Panc1 (cell line): ENCODE results near the gene REC114. TPM values are rescaled to one million over a fixed set of nuclear protein-coding genes. Genes with fewer than 3 reads are reported as not detected.

Experiments used
- ATAC-seq: fragments of 200-7000 bp; cut with Tn5 transposase; 2 replicates; pipeline ENCODE4 v1.9.1; 2020; ENCODE audit warnings: mild to moderate bottlenecking, moderate library complexity
- BruUV-seq: library from RNA; stranded (reverse); fragments of 400-500 nt; replicated peaks from 2 replicates; lab custom pipeline; 2021; lab: Mats Ljungman, UMichigan
- CTCF ChIA-PET: fragments of 300-600 bp; sonication (Branson Sonifier 250); formaldehyde crosslinking; loops from one replicate; lab custom pipeline; 2022; ENCODE audit warnings: antibody characterized with exemption; lab: Charles Lee
- POLR2A ChIA-PET: fragments of 300-600 bp; sonication (Branson Sonifier 250); formaldehyde crosslinking; loops from one replicate; lab custom pipeline; 2022; ENCODE audit warnings: antibody characterized with exemption; lab: Charles Lee
- DNase-seq: peaks from one replicate; pipeline ENCODE4 v3.0.0-alpha.2; 2010; ENCODE audit warnings: low read depth, low spot score
- H3K27ac ChIP-seq: 2 replicates; pipeline ENCODE4 v1.5.1; 2011; ENCODE audit warnings: mild to moderate bottlenecking, low read length, inconsistent platforms
- H3K27me3 ChIP-seq: fragments of 200-500 bp; sonication (Bioruptor generic); 2 replicates; pipeline ENCODE4 v1.6.0; 2014; ENCODE audit warnings: low read length, inconsistent platforms; ENCODE audit not compliant: control insufficient read depth, insufficient read depth
- H3K36me3 ChIP-seq: fragments of 200-500 bp; sonication (Bioruptor generic); 2 replicates; pipeline ENCODE4 v1.5.1; 2014; ENCODE audit warnings: inconsistent platforms, mild to moderate bottlenecking, low read length, moderate library complexity; ENCODE audit not compliant: control insufficient read depth, insufficient read depth
- H3K4me1 ChIP-seq: 2 replicates; pipeline ENCODE4 v1.5.1; 2011; ENCODE audit warnings: inconsistent platforms, mild to moderate bottlenecking, low read length, moderate library complexity; ENCODE audit not compliant: control insufficient read depth, insufficient read depth
- H3K4me3 ChIP-seq, 2 experiments: 2 replicates each; pipeline ENCODE4 v1.5.1; 2011 to 2012; ENCODE audit warnings: low read depth in 2 of 2, low read length in 2 of 2, mild to moderate bottlenecking in 2 of 2, inconsistent platforms in 1 of 2, moderate library complexity in 1 of 2
- H3K9me3 ChIP-seq: fragments of 200-500 bp; sonication (Bioruptor generic); 2 replicates; pipeline ENCODE4 v1.5.1; 2014; ENCODE audit warnings: low read depth, mild to moderate bottlenecking, inconsistent platforms, low read length, moderate library complexity; ENCODE audit not compliant: control insufficient read depth, insufficient read depth
- POLR2AphosphoS5 ChIP-seq: IDR thresholded peaks from 2 replicates; pipeline ENCODE4 v1.6.1; 2012; ENCODE audit warnings: mild to moderate bottlenecking, low read depth, low read length, moderate library complexity
- SIN3A ChIP-seq: IDR thresholded peaks from 2 replicates; pipeline ENCODE4 v1.6.1; 2012; ENCODE audit warnings: low read depth, mild to moderate bottlenecking, low read length, moderate library complexity, borderline replicate concordance; ENCODE audit not compliant: insufficient read depth
- TCF7L2 ChIP-seq: IDR thresholded peaks from 2 replicates; pipeline ENCODE4 v1.6.1; 2011; ENCODE audit warnings: mild to moderate bottlenecking, low read depth, low read length, inconsistent platforms
- in situ Hi-C: cut with HindIII; loops from 2 replicates; pipeline ENCODE4 v1.10.0; 2016; ENCODE audit warnings: low sequenced_read_pairs, low pct_unique_long_range_greater_than_20kb
- intact Hi-C: fragments of 100-400 bp; cut with micrococcal nuclease; formaldehyde crosslinking; loops from one replicate; pipeline ENCODE4 v1.10.0; 2022; ENCODE audit not compliant: unreplicated experiment
- total RNA-seq: library from RNA; stranded (reverse); gene quantifications from one replicate; pipeline ENCODE4 v1.2.1, GENCODE V29; 2021; ENCODE audit not compliant: unreplicated experiment
- TF ChIP-seq, protein P1 (sequence below): fragments of 450-650 bp; IDR thresholded peaks from 2 replicates; pipeline ENCODE4 v1.5.1; 2017; ENCODE audit warnings: mild to moderate bottlenecking
- TF ChIP-seq, protein P2 (sequence below), 2 experiments: IDR thresholded peaks; 2 replicates each; pipeline ENCODE4 v1.6.1; 2011 to 2012; ENCODE audit warnings: low read depth in 2 of 2, control low read depth in 1 of 2, low read length in 1 of 2, mild to moderate bottlenecking in 1 of 2, moderate library complexity in 1 of 2; ENCODE audit not compliant: insufficient read depth in 1 of 2

Gene REC114
- total RNA-seq, 1 experiment from 2014 or later, result not detected

DNA sequence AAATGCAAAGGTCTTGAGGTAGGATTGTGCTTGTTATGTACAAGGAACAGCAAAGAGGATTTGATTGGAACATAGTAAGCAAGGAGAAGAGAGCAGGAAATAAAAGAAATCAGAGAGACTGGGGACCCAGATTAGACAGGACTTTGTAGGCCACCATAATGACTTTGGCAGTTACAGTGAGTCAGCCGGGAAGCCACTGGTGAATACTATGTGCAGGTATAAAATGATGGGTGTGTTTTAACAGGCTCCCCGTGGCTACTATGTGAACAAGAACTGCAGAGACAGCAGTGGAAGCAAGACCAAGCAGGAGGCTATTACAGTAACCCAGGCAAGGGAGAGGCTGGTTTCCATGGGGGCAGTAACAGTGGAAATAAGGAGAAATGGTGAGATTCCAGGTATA, 135.1 kb downstream of the REC114 start:
- no peaks in the 10 kb centered on the region for H3K4me1 ChIP-seq
- no TSS peak for BruUV-seq
- ATAC-seq (no peak), DNase-seq (no peak)
- POLR2A ChIA-PET, result no interaction called here
- TF ChIP-seq, protein P1, sequence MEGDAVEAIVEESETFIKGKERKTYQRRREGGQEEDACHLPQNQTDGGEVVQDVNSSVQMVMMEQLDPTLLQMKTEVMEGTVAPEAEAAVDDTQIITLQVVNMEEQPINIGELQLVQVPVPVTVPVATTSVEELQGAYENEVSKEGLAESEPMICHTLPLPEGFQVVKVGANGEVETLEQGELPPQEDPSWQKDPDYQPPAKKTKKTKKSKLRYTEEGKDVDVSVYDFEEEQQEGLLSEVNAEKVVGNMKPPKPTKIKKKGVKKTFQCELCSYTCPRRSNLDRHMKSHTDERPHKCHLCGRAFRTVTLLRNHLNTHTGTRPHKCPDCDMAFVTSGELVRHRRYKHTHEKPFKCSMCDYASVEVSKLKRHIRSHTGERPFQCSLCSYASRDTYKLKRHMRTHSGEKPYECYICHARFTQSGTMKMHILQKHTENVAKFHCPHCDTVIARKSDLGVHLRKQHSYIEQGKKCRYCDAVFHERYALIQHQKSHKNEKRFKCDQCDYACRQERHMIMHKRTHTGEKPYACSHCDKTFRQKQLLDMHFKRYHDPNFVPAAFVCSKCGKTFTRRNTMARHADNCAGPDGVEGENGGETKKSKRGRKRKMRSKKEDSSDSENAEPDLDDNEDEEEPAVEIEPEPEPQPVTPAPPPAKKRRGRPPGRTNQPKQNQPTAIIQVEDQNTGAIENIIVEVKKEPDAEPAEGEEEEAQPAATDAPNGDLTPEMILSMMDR, result no peak
- TF ChIP-seq POLR2AphosphoS5, result no peak
- TF ChIP-seq, protein P2, sequence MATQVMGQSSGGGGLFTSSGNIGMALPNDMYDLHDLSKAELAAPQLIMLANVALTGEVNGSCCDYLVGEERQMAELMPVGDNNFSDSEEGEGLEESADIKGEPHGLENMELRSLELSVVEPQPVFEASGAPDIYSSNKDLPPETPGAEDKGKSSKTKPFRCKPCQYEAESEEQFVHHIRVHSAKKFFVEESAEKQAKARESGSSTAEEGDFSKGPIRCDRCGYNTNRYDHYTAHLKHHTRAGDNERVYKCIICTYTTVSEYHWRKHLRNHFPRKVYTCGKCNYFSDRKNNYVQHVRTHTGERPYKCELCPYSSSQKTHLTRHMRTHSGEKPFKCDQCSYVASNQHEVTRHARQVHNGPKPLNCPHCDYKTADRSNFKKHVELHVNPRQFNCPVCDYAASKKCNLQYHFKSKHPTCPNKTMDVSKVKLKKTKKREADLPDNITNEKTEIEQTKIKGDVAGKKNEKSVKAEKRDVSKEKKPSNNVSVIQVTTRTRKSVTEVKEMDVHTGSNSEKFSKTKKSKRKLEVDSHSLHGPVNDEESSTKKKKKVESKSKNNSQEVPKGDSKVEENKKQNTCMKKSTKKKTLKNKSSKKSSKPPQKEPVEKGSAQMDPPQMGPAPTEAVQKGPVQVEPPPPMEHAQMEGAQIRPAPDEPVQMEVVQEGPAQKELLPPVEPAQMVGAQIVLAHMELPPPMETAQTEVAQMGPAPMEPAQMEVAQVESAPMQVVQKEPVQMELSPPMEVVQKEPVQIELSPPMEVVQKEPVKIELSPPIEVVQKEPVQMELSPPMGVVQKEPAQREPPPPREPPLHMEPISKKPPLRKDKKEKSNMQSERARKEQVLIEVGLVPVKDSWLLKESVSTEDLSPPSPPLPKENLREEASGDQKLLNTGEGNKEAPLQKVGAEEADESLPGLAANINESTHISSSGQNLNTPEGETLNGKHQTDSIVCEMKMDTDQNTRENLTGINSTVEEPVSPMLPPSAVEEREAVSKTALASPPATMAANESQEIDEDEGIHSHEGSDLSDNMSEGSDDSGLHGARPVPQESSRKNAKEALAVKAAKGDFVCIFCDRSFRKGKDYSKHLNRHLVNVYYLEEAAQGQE (IDR thresholded peaks at IDR 0.05; ENCODE audit: insufficient read depth in 1 of 2, low read depth in 2 of 2, low read length in 1 of 2), result no peak
- TF ChIP-seq TCF7L2, result no peak
- no peak for TF ChIP-seq SIN3A
- H3K27me3 ChIP-seq, result no peaks in the 10 kb centered on the region
- CTCF ChIA-PET, result no interaction called here
- H3K27ac ChIP-seq, result no peak overlapping the region
- H3K9me3 ChIP-seq, result no peaks in the 10 kb centered on the region
- intact Hi-C loops (no loop called here), in situ Hi-C loops (no loop called here)
- no peak overlapping the region for H3K4me3 ChIP-seq
- H3K36me3 ChIP-seq, result no peaks in the 10 kb centered on the region; the same call in 1 of the 2 replicates

DNA sequence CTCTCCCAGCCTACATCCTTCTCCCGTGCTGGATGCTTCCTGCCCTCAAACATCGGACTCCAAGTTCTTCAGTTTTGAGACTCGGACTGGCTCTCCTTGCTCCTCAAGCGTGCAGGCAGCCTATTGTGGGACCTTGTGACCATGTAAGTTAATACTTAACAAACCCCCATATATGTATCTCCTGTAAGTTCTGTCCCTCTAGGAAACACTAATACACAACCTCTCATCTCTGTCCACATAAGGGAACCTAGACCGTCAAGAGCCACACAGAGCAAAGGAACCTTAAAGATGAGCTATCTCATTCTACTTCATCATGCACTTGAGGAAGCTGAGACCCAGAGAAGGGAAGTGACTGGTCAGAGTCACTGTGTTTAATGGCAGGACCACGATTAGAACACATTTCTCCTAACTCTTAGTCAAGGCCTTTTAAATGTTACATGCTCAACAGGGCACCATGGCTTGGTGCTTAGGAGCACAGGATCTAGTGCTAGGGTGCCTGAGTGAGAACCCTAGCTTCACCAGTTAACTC, 140.0 kb downstream of the REC114 start:
- no peak for DNase-seq
- Histone ChIP-seq H3K36me3 (no peaks in the 10 kb centered on the region; the same call in 1 of the 2 replicates), H3K4me1 (no peaks in the 10 kb centered on the region), H3K4me3 (no peak overlapping the region), H3K27me3 (no peaks in the 10 kb centered on the region), H3K9me3 (no peaks in the 10 kb centered on the region), H3K27ac (no peak overlapping the region)
- ChIA-PET CTCF (no interaction called here), POLR2A (no interaction called here)
- TF ChIP-seq POLR2AphosphoS5 (no peak), SIN3A (no peak), TCF7L2 (no peak)
- TF ChIP-seq, protein P2 (IDR thresholded peaks at IDR 0.05; ENCODE audit: insufficient read depth in 1 of 2, low read depth in 2 of 2, low read length in 1 of 2), result no peak
- TF ChIP-seq, protein P1, result no peak
- intact Hi-C loops (no loop called here), in situ Hi-C loops (no loop called here)
- no TSS peak for BruUV-seq
- ATAC-seq, result no peak
